GM19372 (cell line): Measurements from ENCODE around the gene MYBPC2.

Experiments used
- ATAC-seq: cut with Tn5 transposase; IDR thresholded peaks from one replicate; pipeline ENCODE4 v1.9.1; 2021; ENCODE audit warnings: mild to moderate bottlenecking, low read depth, moderate library complexity; ENCODE audit not compliant: unreplicated experiment

The MYBPC2 gene

DNA sequence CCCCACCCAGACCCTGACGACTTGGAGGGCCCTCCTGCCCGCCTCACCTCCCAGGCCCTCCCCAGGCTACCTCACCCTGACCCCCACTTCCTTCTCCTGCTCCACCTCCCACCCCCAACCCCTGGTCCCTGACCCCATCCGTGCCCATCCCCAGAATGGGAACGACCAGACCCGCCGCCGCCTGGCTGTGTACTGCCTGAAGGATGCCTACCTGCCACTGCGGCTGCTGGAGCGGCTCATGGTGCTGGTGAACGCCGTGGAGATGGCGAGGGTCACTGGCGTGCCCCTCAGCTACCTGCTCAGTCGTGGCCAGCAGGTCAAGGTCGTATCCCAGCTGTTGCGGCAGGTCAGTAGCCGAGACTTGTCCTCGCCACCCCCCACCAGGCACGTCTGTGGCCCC is 25.9 kb upstream of the MYBPC2 start:
- ATAC-seq, result no peak

- ATAC-seq, result no peak
Measured at GRCh38 chr19:50409347-50409746, 23.3 kb upstream of the MYBPC2 start.

DNA sequence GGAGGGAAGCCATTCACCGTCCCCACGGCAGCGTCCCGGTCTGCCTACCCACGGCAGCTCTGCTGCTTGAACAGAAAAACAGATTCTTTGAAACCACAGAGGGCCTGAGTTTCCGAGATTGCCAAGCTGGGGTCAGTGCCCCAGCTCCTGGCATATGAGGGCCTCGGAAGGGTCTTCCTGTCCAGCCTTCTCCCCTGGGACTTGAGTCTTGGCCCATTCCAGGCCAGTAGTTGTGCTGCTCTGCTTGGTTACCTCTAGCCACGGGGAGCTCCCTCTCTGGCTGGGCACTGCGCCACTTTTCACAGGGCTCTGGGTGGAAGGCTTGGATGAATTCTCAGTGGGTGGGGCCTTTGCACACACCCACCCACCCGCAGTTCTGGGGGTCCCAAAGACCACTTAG is 22.6 kb upstream of the MYBPC2 start:
- ATAC-seq, result no peak

GRCh38 chr19:50412419-50412818 is 20.3 kb upstream of the MYBPC2 start:
- ATAC-seq, result no peak

GRCh38 chr19:50413096-50413495 is 19.6 kb upstream of the MYBPC2 start:
- ATAC-seq, result no peak

- ATAC-seq, result no peak
Measured at GRCh38 chr19:50413531-50413930, 19.2 kb upstream of the MYBPC2 start.

- peak; percentile 24 for ATAC-seq
Measured at GRCh38 chr19:50414864-50415660, 17.6 kb upstream of the MYBPC2 start.

GRCh38 chr19:50415661-50416033 is 17.0 kb upstream of the MYBPC2 start:
- ATAC-seq, result peak; percentile 61

DNA sequence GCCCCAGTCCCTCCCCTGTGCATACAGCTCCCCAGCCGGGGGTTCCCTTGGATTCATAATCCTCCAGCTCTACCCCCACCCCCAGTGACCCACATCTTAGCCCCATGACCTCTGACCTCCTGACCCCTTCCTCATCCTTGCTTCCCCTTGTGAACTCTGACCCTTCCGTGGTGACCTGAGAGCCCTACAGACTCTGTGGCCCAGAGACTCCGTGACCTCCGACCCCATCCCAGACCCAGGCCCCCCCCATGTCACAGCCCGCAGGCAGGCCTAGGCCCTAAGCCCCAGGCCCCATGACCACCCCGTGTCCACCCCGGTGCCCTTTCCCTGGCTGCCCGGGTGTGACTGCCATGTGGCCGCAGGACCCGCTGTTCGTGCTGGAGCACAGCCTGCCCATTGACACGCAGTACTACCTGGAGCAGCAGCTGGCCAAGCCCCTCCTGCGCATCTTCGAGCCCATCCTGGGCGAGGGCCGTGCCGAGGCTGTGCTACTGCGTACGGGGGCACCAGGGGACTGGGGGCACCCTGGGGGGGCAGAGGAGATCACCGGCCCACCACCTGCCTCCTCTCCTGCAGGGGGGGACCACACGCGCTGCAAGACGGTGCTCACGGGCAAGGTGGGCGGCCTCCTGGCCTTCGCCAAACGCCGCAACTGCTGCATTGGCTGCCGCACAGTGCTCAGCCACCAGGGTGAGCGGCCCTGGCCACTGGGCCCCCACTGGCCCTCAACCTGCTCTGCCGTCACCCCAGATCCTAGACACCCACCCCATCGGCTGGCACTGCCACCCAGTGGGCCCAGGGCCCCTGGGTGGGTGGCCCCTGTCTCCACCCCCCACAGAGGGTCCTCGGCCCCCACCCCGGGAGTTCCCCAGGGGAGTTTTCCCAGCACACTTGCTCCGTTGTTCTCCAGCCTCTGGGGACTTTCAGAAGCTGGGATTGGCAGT is 16.4 kb upstream of the MYBPC2 start:
- ATAC-seq, result no peak

GRCh38 chr19:50417111-50418081 is 15.3 kb upstream of the MYBPC2 start:
- no peak for ATAC-seq

DNA sequence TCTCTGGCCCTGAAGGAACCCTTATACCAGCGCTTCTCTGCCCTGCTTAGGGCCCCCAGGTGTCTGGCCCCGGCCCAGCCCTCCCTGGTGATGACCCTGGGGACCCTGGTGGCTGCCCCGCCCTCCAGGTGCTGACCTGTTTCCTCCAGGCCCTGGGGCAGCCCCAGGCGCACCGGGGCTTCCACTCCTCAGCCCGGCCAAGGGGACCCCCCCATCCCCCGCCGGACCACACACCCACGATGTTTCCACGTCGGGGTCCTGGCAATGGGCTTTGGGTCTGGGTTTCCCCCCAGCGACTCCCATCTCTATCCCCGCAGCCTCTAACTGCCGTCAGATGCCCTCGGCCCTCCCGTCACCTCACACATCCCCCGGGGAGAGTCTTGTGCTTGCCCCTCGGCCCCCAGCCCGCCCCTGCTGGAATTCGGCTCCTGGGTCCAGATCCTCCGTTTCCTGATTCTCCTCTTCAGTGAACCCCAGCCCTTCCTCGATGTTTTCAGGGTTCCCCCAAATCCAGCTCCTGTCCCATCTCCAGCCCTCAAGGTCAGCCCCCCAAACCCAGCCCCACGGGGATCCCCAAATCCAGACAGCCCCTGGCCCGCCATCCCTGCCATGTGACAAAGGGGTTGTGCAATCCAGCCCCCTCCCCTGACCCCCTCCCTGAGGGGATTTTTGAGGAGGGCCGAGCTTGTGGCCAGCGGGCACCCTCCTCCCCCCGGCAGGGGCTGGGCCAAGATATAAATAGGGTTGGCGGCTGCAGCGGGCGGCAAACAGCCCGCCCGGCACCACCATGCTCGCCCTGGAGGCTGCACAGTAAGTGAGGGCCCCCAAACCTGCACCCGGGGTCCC is 14.3 kb upstream of the MYBPC2 start, which contains the start of gene SPIB:
Gene SPIB, plus strand, starts transcription at position 763 of the 846 bp plus-strand sequence. Its CDS starts 25 bp downstream, at position 788.
- ATAC-seq, result no peak

DNA sequence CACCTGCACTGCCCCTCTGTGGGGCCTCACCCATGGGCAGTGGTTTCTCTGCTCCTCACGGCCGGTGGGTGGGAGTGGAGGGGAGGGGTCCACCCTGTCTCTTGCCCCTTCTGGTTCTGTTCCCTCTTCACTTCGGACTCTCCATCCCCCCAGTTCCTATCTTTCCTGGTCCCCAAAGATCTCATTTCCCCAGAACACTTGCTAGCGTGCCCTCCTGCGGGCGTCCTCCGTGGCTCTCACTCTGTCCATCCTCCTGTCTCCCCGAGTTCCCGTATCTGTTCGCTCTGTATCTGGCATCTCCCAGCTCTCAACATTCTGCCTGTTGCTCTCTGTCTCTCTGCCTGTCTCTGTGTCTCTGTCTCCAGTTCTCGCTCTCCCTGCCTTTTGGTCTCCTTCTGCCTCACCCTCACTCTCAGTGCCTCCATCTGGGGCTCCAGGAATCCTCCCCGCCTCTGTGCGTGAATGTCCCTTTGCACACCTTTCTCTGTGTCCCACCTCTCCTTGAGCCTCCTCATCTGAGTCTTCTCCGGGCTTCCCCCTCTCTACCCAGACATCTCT is 13.6 kb upstream of the MYBPC2 start:
- no peak for ATAC-seq

DNA sequence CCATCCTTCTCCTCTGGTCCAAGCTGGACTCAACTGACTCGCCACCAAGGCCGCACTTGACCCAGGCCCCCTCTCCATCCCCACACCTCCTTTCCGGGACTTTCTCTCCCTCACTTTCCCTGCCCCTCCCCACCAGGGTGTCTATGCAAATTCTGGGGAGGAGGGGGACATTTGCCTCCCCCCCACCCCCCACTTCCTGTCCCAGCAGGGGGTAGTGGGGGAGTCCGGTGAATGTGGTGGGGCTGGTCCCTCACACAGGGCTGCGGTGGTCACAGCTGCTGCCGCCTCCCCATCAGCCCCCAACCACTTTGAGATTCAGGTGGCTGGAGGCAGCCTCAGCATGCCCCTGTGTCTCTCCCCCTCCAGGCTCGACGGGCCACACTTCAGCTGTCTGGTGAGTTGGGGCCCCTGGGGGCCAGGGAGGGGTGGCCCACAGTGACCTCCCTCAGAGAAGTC is 13.1 kb upstream of the MYBPC2 start:
- no peak for ATAC-seq

DNA sequence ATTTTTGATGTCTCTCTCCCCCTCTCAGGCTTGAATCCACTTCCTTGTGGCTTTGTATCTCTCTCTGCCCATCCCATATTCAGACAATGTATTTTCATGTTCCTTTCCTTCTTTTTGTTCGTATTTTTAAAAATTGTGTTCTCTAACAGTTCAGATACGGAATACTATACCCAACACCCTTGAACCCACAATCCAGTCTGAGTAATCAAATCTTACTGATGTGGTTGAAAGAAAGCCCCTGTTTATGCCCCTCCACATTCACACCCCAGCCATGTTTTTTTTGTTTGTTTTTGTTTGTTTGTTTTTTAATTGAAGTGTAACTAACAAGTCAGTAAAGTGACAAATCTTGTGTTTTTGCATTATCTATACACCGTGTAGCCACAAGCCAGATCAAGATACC is 12.6 kb upstream of the MYBPC2 start:
- ATAC-seq, result no peak

- ATAC-seq, result no peak
Measured at GRCh38 chr19:50420808-50421207, 11.9 kb upstream of the MYBPC2 start.

GRCh38 chr19:50422397-50423278 is 10.1 kb upstream of the MYBPC2 start:
- ATAC-seq, result no peak

GRCh38 chr19:50423279-50424113 is 9.2 kb upstream of the MYBPC2 start:
- no peak for ATAC-seq
